Measurements from ENCODE around the gene CACNA2D3. TPM values are rescaled to one million over a fixed set of nuclear protein-coding genes. Genes with fewer than 3 reads are reported as not detected.

CACNA2D3 gene
- total RNA-seq, 1 experiment from 2014 or later, result 0.59 TPM

DNA sequence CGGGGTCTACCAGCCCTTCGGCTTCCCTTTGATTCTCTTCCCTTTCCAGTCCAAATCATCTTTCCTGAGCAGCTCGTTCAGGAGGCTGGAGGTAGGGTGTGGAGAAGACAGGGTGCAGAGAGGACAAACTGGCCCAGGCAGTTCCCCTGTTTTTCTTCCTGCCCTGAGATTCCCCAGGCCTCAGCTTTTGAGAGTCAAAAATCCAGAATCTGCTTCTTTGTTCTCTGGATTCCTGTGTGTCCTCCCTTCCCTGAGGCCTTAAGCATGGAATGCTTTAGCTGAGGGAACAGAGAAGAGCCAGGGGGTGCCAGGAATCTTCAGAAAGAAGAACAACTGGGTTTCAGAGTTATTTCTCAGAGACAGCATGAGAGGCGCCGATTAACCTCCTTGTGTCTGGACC lies 832.2 kb downstream of the CACNA2D3 start:
- H3K79me2 ChIP-seq (ENCODE audit: low read depth), result no peaks in the 10 kb centered on the region
- CTCF ChIA-PET, result interaction anchor here (0.6 to 1.4 kb wide), 2 partner anchors 24 to 64 kb away, joined by 3 to 4 read pairs; no protein-coding TSS in a partner anchor
- no peaks in the 10 kb centered on the region for H3F3A ChIP-seq (ENCODE audit: insufficient read depth, low read depth)
- peak overlapping the region; percentile 53 for H3K27ac ChIP-seq
- H2AFZ ChIP-seq, result no peak overlapping the region
- peak overlapping the region; percentile 49 for H3K4me2 ChIP-seq
- no peaks in the 10 kb centered on the region for H3K9me3 ChIP-seq (ENCODE audit: insufficient read depth, low read depth)
- H3K4me1 ChIP-seq (replicated peaks; ENCODE audit: insufficient read depth), result peaks cover 17% of the 10 kb centered on the region
- H3K27me3 ChIP-seq (ENCODE audit: insufficient read depth, low read depth), result no peaks in the 10 kb centered on the region
- H3K4me3 ChIP-seq, result no peak overlapping the region
- BruUV-seq (replicated peaks), result TSS peak; percentile 92
- DNase-seq, result peak; percentile 39 to 51
- POLR2A ChIA-PET (ENCODE audit: unreplicated experiment), result interaction anchor here (0.6 kb wide), 1 partner anchor 542 kb away, joined by 4 read pairs; no protein-coding TSS in a partner anchor
- no peaks in the 10 kb centered on the region for H3K36me3 ChIP-seq (ENCODE audit: low read depth)
- H4K20me1 ChIP-seq (ENCODE audit: insufficient read depth), result no peaks in the 10 kb centered on the region
- intact Hi-C loops (cut with micrococcal nuclease; ENCODE audit: unreplicated experiment), result loop anchor here (1.0 to 5.0 kb wide), 5 partner anchors 43 to 532 kb away; partner anchors contain the start of gene WNT5A
- TF ChIP-seq EZH2 (IDR thresholded peaks at IDR 0.05; ENCODE audit: low read depth), result no peak
- TF ChIP-seq, protein P1, sequence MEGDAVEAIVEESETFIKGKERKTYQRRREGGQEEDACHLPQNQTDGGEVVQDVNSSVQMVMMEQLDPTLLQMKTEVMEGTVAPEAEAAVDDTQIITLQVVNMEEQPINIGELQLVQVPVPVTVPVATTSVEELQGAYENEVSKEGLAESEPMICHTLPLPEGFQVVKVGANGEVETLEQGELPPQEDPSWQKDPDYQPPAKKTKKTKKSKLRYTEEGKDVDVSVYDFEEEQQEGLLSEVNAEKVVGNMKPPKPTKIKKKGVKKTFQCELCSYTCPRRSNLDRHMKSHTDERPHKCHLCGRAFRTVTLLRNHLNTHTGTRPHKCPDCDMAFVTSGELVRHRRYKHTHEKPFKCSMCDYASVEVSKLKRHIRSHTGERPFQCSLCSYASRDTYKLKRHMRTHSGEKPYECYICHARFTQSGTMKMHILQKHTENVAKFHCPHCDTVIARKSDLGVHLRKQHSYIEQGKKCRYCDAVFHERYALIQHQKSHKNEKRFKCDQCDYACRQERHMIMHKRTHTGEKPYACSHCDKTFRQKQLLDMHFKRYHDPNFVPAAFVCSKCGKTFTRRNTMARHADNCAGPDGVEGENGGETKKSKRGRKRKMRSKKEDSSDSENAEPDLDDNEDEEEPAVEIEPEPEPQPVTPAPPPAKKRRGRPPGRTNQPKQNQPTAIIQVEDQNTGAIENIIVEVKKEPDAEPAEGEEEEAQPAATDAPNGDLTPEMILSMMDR (conservative IDR thresholded peaks at IDR 0.05), result no peak
- H3K9me2 ChIP-seq (ENCODE audit: insufficient read depth), result no peaks in the 10 kb centered on the region

DNA sequence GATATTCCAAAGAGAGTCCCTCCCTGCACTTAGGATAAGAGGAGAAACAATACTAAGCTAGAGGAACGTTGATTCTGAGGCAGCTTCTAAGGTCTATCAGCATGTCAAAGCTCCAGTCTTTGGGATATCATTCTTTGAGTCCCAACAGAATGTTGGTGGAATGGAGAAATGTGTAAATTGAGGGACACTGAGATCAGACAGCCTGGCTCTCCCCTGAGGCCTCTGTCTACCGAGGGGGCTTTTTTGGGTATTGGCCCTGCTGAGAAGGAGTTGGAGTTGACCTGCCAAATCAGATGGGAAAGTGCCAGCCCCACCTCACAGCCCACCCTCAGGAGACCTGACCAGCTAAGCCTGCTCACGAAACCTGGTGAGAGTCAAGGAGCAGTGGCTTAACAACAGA lies 833.1 kb downstream of the CACNA2D3 start:
- ChIA-PET POLR2A (ENCODE audit: unreplicated experiment) (interaction anchor here (0.6 kb wide), 1 partner anchor 1138 kb away, joined by 5 read pairs; no protein-coding TSS in a partner anchor), CTCF (interaction anchor here (1.4 kb wide), 1 partner anchor 65 kb away, joined by 4 read pairs; no protein-coding TSS in a partner anchor)
- Histone ChIP-seq H3K79me2 (ENCODE audit: low read depth) (no peaks in the 10 kb centered on the region), H3K4me1 (replicated peaks; ENCODE audit: insufficient read depth) (peaks cover 17% of the 10 kb centered on the region), H3K4me3 (no peak overlapping the region), H3F3A (ENCODE audit: insufficient read depth, low read depth) (no peaks in the 10 kb centered on the region), H3K9me3 (ENCODE audit: insufficient read depth, low read depth) (no peaks in the 10 kb centered on the region), H3K36me3 (ENCODE audit: low read depth) (no peaks in the 10 kb centered on the region), H3K27ac (no peak overlapping the region), H2AFZ (no peak overlapping the region), H3K27me3 (ENCODE audit: insufficient read depth, low read depth) (no peaks in the 10 kb centered on the region), H3K9me2 (ENCODE audit: insufficient read depth) (no peaks in the 10 kb centered on the region), H3K4me2 (no peak overlapping the region), H4K20me1 (ENCODE audit: insufficient read depth) (no peaks in the 10 kb centered on the region)
- DNase-seq, result no peak
- TF ChIP-seq EZH2 (IDR thresholded peaks at IDR 0.05; ENCODE audit: low read depth), result no peak
- TF ChIP-seq, protein P1 (conservative IDR thresholded peaks at IDR 0.05), result no peak
- intact Hi-C loops (cut with micrococcal nuclease; ENCODE audit: unreplicated experiment), result loop anchor here (2.0 kb wide), 1 partner anchor 531 kb away; the partner anchor contains the start of gene WNT5A
- BruUV-seq (replicated peaks), result no TSS peak

DNA sequence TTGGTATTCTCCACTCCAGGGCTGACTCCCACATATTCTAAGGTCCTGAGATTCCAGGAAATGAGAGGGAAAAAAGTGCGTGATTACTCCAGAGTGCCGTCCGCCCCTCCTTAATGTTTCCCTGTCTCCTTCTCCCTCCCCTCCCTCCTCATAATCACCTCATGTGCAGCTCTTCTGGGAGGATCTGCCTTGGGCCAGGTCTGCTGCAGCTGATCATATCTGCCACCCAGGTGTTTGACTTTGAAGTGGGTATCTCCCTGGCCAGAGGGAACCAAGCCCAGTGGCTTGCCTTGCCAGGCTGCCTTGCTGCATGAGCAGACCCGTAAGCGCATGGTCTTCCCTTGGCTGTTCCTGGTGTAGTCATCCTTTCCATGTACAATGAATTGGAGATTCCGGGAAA lies 833.6 kb downstream of the CACNA2D3 start:
- Histone ChIP-seq H3K4me3 (no peak overlapping the region), H3F3A (ENCODE audit: insufficient read depth, low read depth) (no peaks in the 10 kb centered on the region), H3K27ac (no peak overlapping the region), H3K79me2 (ENCODE audit: low read depth) (no peaks in the 10 kb centered on the region), H3K36me3 (ENCODE audit: low read depth) (no peaks in the 10 kb centered on the region), H3K4me2 (no peak overlapping the region), H2AFZ (no peak overlapping the region), H4K20me1 (ENCODE audit: insufficient read depth) (no peaks in the 10 kb centered on the region), H3K4me1 (replicated peaks; ENCODE audit: insufficient read depth) (peaks cover 17% of the 10 kb centered on the region), H3K27me3 (ENCODE audit: insufficient read depth, low read depth) (no peaks in the 10 kb centered on the region), H3K9me3 (ENCODE audit: insufficient read depth, low read depth) (no peaks in the 10 kb centered on the region), H3K9me2 (ENCODE audit: insufficient read depth) (no peaks in the 10 kb centered on the region)
- CTCF ChIA-PET, result interaction anchor here (1.4 kb wide), 1 partner anchor 65 kb away, joined by 4 read pairs; no protein-coding TSS in a partner anchor
- POLR2A ChIA-PET (ENCODE audit: unreplicated experiment), result interaction anchor here (0.6 kb wide), 1 partner anchor 213 kb away, joined by 9 read pairs; no protein-coding TSS in a partner anchor
- intact Hi-C loops (cut with micrococcal nuclease; ENCODE audit: unreplicated experiment), result loop anchor here (2.0 kb wide), 1 partner anchor 531 kb away; the partner anchor contains the start of gene WNT5A
- BruUV-seq (replicated peaks), result no TSS peak
- DNase-seq, result no peak
- TF ChIP-seq, protein P1 (conservative IDR thresholded peaks at IDR 0.05), result no peak
- no peak for TF ChIP-seq EZH2 (IDR thresholded peaks at IDR 0.05; ENCODE audit: low read depth)

Data from PC-9 (cell line).